Activated CD4-positive, alpha-beta memory T cell treated with anti-CD3 and anti-CD28 coated beads, Interleukin-2, amount 10 ng/mL, durations not matched to agents 7 days and 5 days (primary cell): ENCODE results near the gene MEOX2. TPM values are rescaled to one million over a fixed set of nuclear protein-coding genes. Genes with fewer than 3 reads are reported as not detected.

Source experiments
- total RNA-seq, 2 experiments: library from RNA; stranded (reverse); gene quantifications; one replicate each; pipeline ENCODE4 v1.2.3, GENCODE V29; 2021

Gene MEOX2
- total RNA-seq, 2 experiments from 2014 or later = not detected

Other genes with a start within 250 kb of the MEOX2 start
- gene AGMO, start 124.7 kb downstream of the MEOX2 start, total RNA-seq = not detected